ENCODE measurements around the gene ITIH1. TPM values are rescaled to one million over a fixed set of nuclear protein-coding genes. Genes with fewer than 3 reads are reported as not detected.

Gene ITIH1
- polyA plus RNA-seq, 1 donor from 2014 or later, result not detected

- no peak overlapping the region for H3K9ac ChIP-seq (ENCODE audit: low read length)
- H3K79me2 ChIP-seq (replicated peaks; ENCODE audit: insufficient read depth, low read length), result no peaks in the 10 kb centered on the region
- no peaks in the 10 kb centered on the region for H3K9me2 ChIP-seq (ENCODE audit: insufficient read depth, low read length)
- no peaks in the 10 kb centered on the region for H4K20me1 ChIP-seq (ENCODE audit: insufficient read depth)
- H3K4me3 ChIP-seq (ENCODE audit: low read length), result no peak overlapping the region
- no peaks in the 10 kb centered on the region for H3K9me3 ChIP-seq (ENCODE audit: low read length)
- no peak overlapping the region for H3K4me2 ChIP-seq (ENCODE audit: low read length)
- no peak overlapping the region for H2AFZ ChIP-seq (ENCODE audit: low read depth, low read length)
- H3K27me3 ChIP-seq (ENCODE audit: insufficient read depth, low read depth, low read length), result no peaks in the 10 kb centered on the region
- H3K27ac ChIP-seq (ENCODE audit: low read length), result no peak overlapping the region
- H3K36me3 ChIP-seq (ENCODE audit: insufficient read depth, low read length), result no peaks in the 10 kb centered on the region
- TF ChIP-seq REST (IDR thresholded peaks at IDR 0.05; ENCODE audit: borderline replicate concordance) (no peak), EP300 (conservative IDR thresholded peaks at IDR 0.05; ENCODE audit: poor library complexity, severe bottlenecking) (no peak), MXI1 (conservative IDR thresholded peaks at IDR 0.05; ENCODE audit: poor library complexity, severe bottlenecking) (no peak), CTCF (IDR thresholded peaks at IDR 0.05; ENCODE audit: poor library complexity, severe bottlenecking) (no peak), EZH2 (IDR thresholded peaks at IDR 0.05; ENCODE audit: borderline replicate concordance, insufficient read depth, low read length, poor library complexity, severe bottlenecking) (no peak), TAF1 (IDR thresholded peaks at IDR 0.05; ENCODE audit: low read depth) (no peak), POLR2AphosphoS5 (IDR thresholded peaks at IDR 0.05) (no peak), RAD21 (conservative IDR thresholded peaks at IDR 0.05) (no peak), SMC3 (conservative IDR thresholded peaks at IDR 0.05; ENCODE audit: poor library complexity) (no peak)
- no peaks in the 10 kb centered on the region for H3F3A ChIP-seq (ENCODE audit: insufficient read depth, low read length, poor library complexity, severe bottlenecking)
Measured at GRCh38 chr3:52822363-52822762, 45.0 kb downstream of the ITIH1 start.

- Histone ChIP-seq H3K36me3 (ENCODE audit: insufficient read depth, low read length) (no peaks in the 10 kb centered on the region), H4K20me1 (ENCODE audit: insufficient read depth) (no peaks in the 10 kb centered on the region), H3K27me3 (ENCODE audit: insufficient read depth, low read depth, low read length) (no peaks in the 10 kb centered on the region), H3F3A (ENCODE audit: insufficient read depth, low read length, poor library complexity, severe bottlenecking) (no peaks in the 10 kb centered on the region), H3K9ac (ENCODE audit: low read length) (no peak overlapping the region), H3K9me3 (ENCODE audit: low read length) (no peaks in the 10 kb centered on the region), H3K4me2 (ENCODE audit: low read length) (no peak overlapping the region), H3K79me2 (replicated peaks; ENCODE audit: insufficient read depth, low read length) (no peaks in the 10 kb centered on the region), H3K9me2 (ENCODE audit: insufficient read depth, low read length) (no peaks in the 10 kb centered on the region), H3K27ac (ENCODE audit: low read length) (no peak overlapping the region), H2AFZ (ENCODE audit: low read depth, low read length) (no peak overlapping the region), H3K4me3 (ENCODE audit: low read length) (no peak overlapping the region)
- TF ChIP-seq MXI1 (conservative IDR thresholded peaks at IDR 0.05; ENCODE audit: poor library complexity, severe bottlenecking), result no peak
- no peak for TF ChIP-seq REST (IDR thresholded peaks at IDR 0.05; ENCODE audit: borderline replicate concordance)
- TF ChIP-seq RAD21 (conservative IDR thresholded peaks at IDR 0.05), result no peak
- no peak for TF ChIP-seq POLR2AphosphoS5 (IDR thresholded peaks at IDR 0.05)
- TF ChIP-seq EP300 (conservative IDR thresholded peaks at IDR 0.05; ENCODE audit: poor library complexity, severe bottlenecking), result no peak
- no peak for TF ChIP-seq SMC3 (conservative IDR thresholded peaks at IDR 0.05; ENCODE audit: poor library complexity)
Measured at GRCh38 chr3:52824037-52824436, 46.6 kb downstream of the ITIH1 start.
